ENCODE measurements around the gene CMTM8.
"Not testable (repeated sequence)": the region's sequence is repeated elsewhere in the genome, so short reads cannot be mapped to it uniquely, and the experiment has no call there.

Gene CMTM8

DNA sequence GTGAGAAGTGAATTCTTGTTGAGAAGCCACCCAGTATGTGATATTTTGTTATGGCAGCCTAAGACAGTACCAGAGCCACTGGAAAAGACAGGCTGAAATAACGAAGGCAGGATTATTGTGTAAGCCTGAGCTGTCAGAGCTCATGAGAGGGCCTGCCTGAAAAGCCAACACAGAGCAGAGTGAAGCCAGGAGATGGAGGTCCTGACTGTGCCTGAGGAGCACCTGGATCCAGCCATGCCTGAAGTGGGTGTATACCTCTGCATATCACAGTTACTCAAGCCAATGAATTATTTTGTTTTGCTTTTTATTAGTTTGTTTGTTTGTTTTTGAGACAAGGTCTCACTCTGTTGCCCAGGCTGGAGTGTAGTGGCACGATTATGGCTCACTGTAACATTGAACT is 149.0 kb downstream of the CMTM8 start:
- peaks cover 4% of the 10 kb centered on the region for H3K36me3 Mint-ChIP-seq (ENCODE audit: insufficient read depth)
- ATAC-seq (replicated peaks; ENCODE audit: extremely low read depth, poor library complexity, severe bottlenecking): no peak
- no peak overlapping the region for H3K4me3 Mint-ChIP-seq
- peaks cover 14% of the 10 kb centered on the region for H3K4me1 Mint-ChIP-seq
- no peaks in the 10 kb centered on the region for H3K9me3 Mint-ChIP-seq
- no peak for DNase-seq (ENCODE audit: low spot score in 2 of 2)
- H3K27ac Mint-ChIP-seq (ENCODE audit: low read depth): no peak overlapping the region
- H3K27me3 Mint-ChIP-seq: peaks cover 6% of the 10 kb centered on the region

DNA sequence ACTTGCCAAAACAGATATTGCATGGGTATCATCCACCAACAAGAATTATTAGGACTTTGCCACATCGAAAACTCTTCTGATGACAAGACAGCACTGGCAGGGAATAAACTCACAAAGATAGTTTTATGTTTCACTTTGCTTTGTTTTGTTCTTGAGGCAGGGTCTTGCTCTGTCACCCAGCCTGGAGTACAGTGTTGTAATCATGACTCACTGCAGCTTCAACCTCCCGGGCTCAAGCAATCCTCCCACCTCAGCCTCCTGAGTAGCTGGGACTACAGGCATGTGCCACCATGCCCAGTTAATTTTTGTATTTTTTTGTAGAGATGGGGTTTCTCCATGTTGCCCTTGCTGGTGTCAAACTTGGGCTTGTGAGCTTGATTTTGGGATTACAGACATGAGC is 151.1 kb downstream of the CMTM8 start:
- ATAC-seq (replicated peaks; ENCODE audit: extremely low read depth, poor library complexity, severe bottlenecking); DNase-seq (ENCODE audit: low spot score in 2 of 2); H3K27ac Mint-ChIP-seq (ENCODE audit: low read depth); H3K36me3 Mint-ChIP-seq (ENCODE audit: insufficient read depth); H3K4me3 Mint-ChIP-seq; H3K9me3 Mint-ChIP-seq; H3K27me3 Mint-ChIP-seq: not testable (repeated sequence)
- peaks cover 35% of the 10 kb centered on the region for H3K4me1 Mint-ChIP-seq

DNA sequence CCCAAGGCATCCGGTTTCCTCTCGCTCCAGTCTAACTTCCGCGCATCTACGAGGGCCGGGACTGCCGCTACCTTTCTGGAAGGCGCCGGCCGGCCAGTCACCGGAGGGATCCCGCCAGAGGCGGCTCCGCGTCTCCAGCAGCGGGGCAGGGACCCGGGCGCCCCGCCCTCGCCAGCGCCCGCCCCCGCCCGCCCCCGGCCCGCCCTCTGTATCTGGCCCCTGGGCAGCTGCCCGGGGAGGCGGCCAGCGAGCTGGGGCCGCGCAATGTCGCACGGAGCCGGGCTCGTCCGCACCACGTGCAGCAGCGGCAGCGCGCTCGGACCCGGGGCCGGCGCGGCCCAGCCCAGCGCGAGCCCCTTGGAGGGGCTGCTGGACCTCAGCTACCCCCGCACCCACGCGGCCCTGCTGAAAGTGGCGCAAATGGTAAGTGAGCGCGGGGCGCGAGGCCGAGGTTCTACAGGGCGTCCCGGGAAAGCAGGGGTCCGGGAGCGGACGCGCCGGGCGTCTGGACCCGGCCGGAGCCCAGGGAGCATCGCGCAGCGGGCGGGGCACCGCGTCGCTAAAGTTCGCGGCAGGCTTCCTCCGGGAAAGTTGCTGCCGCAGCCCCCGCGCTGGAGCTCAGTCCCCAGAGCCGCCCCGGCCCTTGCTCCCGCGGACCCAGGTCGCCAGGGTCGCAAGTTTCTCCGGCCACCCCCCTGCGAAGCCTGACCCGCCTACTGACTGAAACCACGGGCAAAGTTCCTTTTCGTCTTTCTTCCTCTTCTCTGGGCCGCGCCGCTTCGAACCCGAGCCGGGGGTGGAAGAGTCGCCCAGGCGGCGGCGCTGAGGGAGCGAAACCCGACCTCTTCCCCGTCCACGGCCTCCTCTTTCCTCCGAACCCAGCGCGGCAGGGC is 153.4 kb downstream of the CMTM8 start, which contains the start of gene CMTM7:
CMTM7 (plus strand) TSS at position 211 of the 893 bp plus-strand sequence; CDS start at position 265, 54 bp downstream.
- peak within 1 kb of the TSS; percentile 98 for H3K4me3 Mint-ChIP-seq
- ATAC-seq (replicated peaks; ENCODE audit: extremely low read depth, poor library complexity, severe bottlenecking) (peak; percentile 44), DNase-seq (ENCODE audit: low spot score in 2 of 2) (peak in 1 of 2 donors; percentile 33)
- H3K27ac Mint-ChIP-seq (ENCODE audit: low read depth): peak within 1 kb of the TSS; percentile 97
- no peaks in the 10 kb centered on the region for H3K27me3 Mint-ChIP-seq
- peaks cover 57% of the 10 kb centered on the region for H3K4me1 Mint-ChIP-seq
- H3K36me3 Mint-ChIP-seq (ENCODE audit: insufficient read depth): peaks cover 5% of the 10 kb centered on the region
- no peaks in the 10 kb centered on the region for H3K9me3 Mint-ChIP-seq

DNA sequence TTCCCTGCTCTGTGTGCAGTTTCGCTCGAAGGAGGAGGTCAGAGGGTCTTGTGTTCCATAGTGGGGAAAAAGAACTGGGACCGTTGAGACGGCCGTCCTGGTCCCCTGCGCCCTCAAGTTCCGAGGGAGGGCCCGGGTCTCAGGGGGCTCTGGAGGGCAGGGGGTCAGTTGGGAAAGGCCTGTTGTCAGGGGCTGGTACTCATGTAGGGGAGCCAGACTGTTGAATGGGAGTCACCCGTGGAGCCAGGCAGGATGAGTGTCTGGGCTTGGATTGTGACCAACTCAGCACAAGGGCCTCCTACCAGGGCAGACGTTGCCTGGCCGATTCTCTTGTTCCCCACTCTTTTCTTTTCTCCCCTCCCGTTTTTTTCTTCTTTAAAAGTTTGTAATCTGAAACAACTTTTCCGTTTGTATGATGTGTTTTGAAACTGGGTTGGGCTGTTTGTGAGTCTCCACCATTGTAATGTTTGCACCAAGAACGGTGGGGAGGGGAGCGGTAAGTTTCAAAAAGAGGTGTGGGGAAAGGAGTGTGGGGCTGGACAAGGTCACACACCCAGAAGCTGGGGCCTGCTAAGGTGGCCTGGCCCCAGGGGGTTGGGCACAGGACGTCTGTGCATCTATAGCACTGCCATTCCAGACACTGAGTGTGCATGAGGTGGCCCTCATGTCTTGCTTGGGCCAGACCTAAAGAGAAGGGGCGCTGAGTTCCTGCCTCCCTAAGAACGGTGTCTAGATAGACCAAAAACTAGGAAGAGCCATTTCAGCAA is 154.2 kb downstream of the CMTM8 start:
- ATAC-seq (replicated peaks; ENCODE audit: extremely low read depth, poor library complexity, severe bottlenecking) (peak; percentile 22), DNase-seq (ENCODE audit: low spot score in 2 of 2) (no peak)
- Mint-ChIP-seq H3K27me3 (no peaks in the 10 kb centered on the region), H3K36me3 (ENCODE audit: insufficient read depth) (peaks cover 5% of the 10 kb centered on the region), H3K9me3 (no peaks in the 10 kb centered on the region), H3K4me3 (peak overlapping the region; percentile 98), H3K4me1 (peaks cover 58% of the 10 kb centered on the region), H3K27ac (ENCODE audit: low read depth) (peak overlapping the region; percentile 97)

DNA sequence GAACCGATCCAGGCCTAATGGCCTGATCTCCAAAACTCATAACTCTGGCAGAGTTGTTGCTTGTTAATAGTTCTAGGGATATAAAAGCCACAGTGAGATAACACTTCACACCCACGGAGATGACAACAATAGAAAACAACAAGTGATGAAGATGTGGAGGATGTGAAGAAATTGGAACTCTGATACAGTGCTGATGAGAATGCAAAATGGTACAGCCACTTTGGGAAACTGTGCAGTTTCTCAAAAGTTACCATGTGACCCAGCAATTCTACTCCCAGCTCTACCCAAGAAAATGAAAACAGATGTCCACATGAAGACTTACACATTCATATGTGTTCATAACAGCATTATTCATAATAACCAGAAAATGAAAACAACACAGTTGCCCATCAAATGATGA is 157.0 kb downstream of the CMTM8 start:
- Mint-ChIP-seq H3K4me3 (peak overlapping the region; percentile 28), H3K27ac (ENCODE audit: low read depth) (peak overlapping the region; percentile 73), H3K4me1 (peaks cover 75% of the 10 kb centered on the region), H3K27me3 (no peaks in the 10 kb centered on the region), H3K9me3 (no peaks in the 10 kb centered on the region), H3K36me3 (ENCODE audit: insufficient read depth) (peaks cover 7% of the 10 kb centered on the region)
- no peak for ATAC-seq (replicated peaks; ENCODE audit: extremely low read depth, poor library complexity, severe bottlenecking)
- no peak for DNase-seq (ENCODE audit: low spot score in 2 of 2)

DNA sequence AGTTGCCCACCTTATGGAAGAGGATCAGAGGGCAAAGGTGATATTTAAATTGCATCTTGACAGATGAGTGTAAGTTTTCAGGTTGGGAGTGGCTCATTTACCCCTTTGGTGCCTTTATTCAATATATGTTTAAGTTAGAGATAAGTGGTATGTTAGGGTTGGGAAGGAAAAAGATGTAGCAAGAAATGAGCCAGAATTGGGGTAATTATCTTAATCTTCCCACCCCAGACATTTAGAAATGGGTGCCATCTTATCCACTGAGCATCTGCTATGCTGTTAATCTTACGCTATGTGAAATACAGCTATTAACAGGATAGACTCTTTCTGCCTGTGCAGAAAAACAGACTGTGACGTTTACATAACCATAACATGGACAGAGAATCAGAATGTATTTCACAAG is 159.5 kb downstream of the CMTM8 start:
- Mint-ChIP-seq H3K4me1 (peaks cover 74% of the 10 kb centered on the region), H3K27me3 (no peaks in the 10 kb centered on the region), H3K4me3 (no peak overlapping the region), H3K27ac (ENCODE audit: low read depth) (peak overlapping the region; percentile 23), H3K9me3 (no peaks in the 10 kb centered on the region), H3K36me3 (ENCODE audit: insufficient read depth) (peaks cover 2% of the 10 kb centered on the region)
- ATAC-seq (replicated peaks; ENCODE audit: extremely low read depth, poor library complexity, severe bottlenecking) (no peak), DNase-seq (ENCODE audit: low spot score in 2 of 2) (no peak)

- Mint-ChIP-seq H3K27ac (ENCODE audit: low read depth) (peak overlapping the region; percentile 23), H3K4me1 (peaks cover 74% of the 10 kb centered on the region), H3K36me3 (ENCODE audit: insufficient read depth) (peaks cover 2% of the 10 kb centered on the region), H3K9me3 (no peaks in the 10 kb centered on the region), H3K4me3 (no peak overlapping the region), H3K27me3 (no peaks in the 10 kb centered on the region)
- DNase-seq (ENCODE audit: low spot score in 2 of 2) (no peak), ATAC-seq (replicated peaks; ENCODE audit: extremely low read depth, poor library complexity, severe bottlenecking) (no peak)
Observed at GRCh38 chr3:32398531-32398930, 160.1 kb downstream of the CMTM8 start.

- Mint-ChIP-seq H3K27me3 (no peaks in the 10 kb centered on the region), H3K4me1 (peaks cover 72% of the 10 kb centered on the region), H3K4me3 (no peak overlapping the region), H3K9me3 (no peaks in the 10 kb centered on the region), H3K36me3 (ENCODE audit: insufficient read depth) (peaks cover 2% of the 10 kb centered on the region), H3K27ac (ENCODE audit: low read depth) (peak overlapping the region; percentile 23)
- DNase-seq (ENCODE audit: low spot score in 2 of 2) (peak in 1 of 2 donors; percentile 43), ATAC-seq (replicated peaks; ENCODE audit: extremely low read depth, poor library complexity, severe bottlenecking) (peak; percentile 38)
Observed at GRCh38 chr3:32399030-32399620, 160.6 kb downstream of the CMTM8 start.

- Mint-ChIP-seq H3K4me1 (peaks cover 68% of the 10 kb centered on the region), H3K9me3 (no peaks in the 10 kb centered on the region), H3K27ac (ENCODE audit: low read depth) (peak overlapping the region; percentile 95), H3K4me3 (peak overlapping the region; percentile 90), H3K36me3 (ENCODE audit: insufficient read depth) (peaks cover 9% of the 10 kb centered on the region), H3K27me3 (no peaks in the 10 kb centered on the region)
- no peak for DNase-seq (ENCODE audit: low spot score in 2 of 2)
- ATAC-seq (replicated peaks; ENCODE audit: extremely low read depth, poor library complexity, severe bottlenecking): no peak
Observed at GRCh38 chr3:32401126-32401525, 162.6 kb downstream of the CMTM8 start.

- DNase-seq (ENCODE audit: low spot score in 2 of 2): peak in 1 of 2 donors; percentile 42
- Mint-ChIP-seq H3K4me1 (peaks cover 69% of the 10 kb centered on the region), H3K9me3 (no peaks in the 10 kb centered on the region), H3K4me3 (peak overlapping the region; percentile 90), H3K27ac (ENCODE audit: low read depth) (peak overlapping the region; percentile 95), H3K27me3 (no peaks in the 10 kb centered on the region), H3K36me3 (ENCODE audit: insufficient read depth) (peaks cover 9% of the 10 kb centered on the region)
- ATAC-seq (replicated peaks; ENCODE audit: extremely low read depth, poor library complexity, severe bottlenecking): peak; percentile 77
Observed at GRCh38 chr3:32401556-32402081, 163.1 kb downstream of the CMTM8 start.

GRCh38 chr3:32403663-32404062 is 165.2 kb downstream of the CMTM8 start:
- no peaks in the 10 kb centered on the region for H3K27me3 Mint-ChIP-seq

DNA sequence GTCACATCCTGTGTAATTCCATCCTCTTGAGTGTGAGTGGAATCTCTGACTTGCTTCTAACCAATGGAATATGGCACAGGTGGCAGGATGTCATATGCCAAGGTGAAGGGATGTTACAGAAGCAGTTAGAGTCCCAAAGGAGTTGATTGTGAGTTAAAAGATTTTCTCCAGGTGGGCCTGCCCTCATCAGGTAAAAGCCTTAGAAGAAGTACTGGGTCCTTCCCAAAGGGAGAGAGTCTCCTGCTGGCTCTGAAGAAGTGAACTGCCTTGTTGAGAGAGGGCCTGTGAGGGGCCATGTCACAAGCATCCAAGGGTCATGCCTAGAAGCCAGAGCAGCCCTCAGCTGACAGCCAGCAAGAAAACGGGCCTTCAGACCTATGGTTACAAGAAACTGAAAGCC is 166.2 kb downstream of the CMTM8 start:
- no peak overlapping the region for H3K4me3 Mint-ChIP-seq
- no peaks in the 10 kb centered on the region for H3K9me3 Mint-ChIP-seq
- ATAC-seq (replicated peaks; ENCODE audit: extremely low read depth, poor library complexity, severe bottlenecking) (no peak), DNase-seq (ENCODE audit: low spot score in 2 of 2) (no peak)
- H3K27ac Mint-ChIP-seq (ENCODE audit: low read depth): peak overlapping the region; percentile 67
- H3K27me3 Mint-ChIP-seq: no peaks in the 10 kb centered on the region
- peaks cover 74% of the 10 kb centered on the region for H3K4me1 Mint-ChIP-seq
- H3K36me3 Mint-ChIP-seq (ENCODE audit: insufficient read depth): peaks cover 10% of the 10 kb centered on the region

More at GRCh38 chr3:32403663-32404062, 165.2 kb downstream of the CMTM8 start:
- H3K36me3 Mint-ChIP-seq (ENCODE audit: insufficient read depth): peaks cover 11% of the 10 kb centered on the region
- H3K27ac Mint-ChIP-seq (ENCODE audit: low read depth): peak overlapping the region; percentile 95
- H3K9me3 Mint-ChIP-seq: no peaks in the 10 kb centered on the region
- DNase-seq (ENCODE audit: low spot score in 2 of 2) (no peak), ATAC-seq (replicated peaks; ENCODE audit: extremely low read depth, poor library complexity, severe bottlenecking) (no peak)
- H3K4me1 Mint-ChIP-seq: peaks cover 76% of the 10 kb centered on the region
- H3K4me3 Mint-ChIP-seq: peak overlapping the region; percentile 49

All from central memory CD8-positive, alpha-beta T cell (primary cell).